Fibroblast of mammary gland (primary cell): ENCODE results near the gene HS3ST4.

ENCODE experiments used
- DNase-seq: peaks from one replicate; pipeline ENCODE4 v3.0.0-alpha.2; 2010; ENCODE audit warnings: low read depth
- H3K4me3 ChIP-seq: 2 replicates; pipeline ENCODE4 v1.5.1; 2011; ENCODE audit warnings: low read depth, mild to moderate bottlenecking, low read length, moderate library complexity; ENCODE audit not compliant: control insufficient read depth
- TF ChIP-seq, protein P1 (sequence below): conservative IDR thresholded peaks from 2 replicates; pipeline ENCODE4 v1.5.1; 2011; ENCODE audit warnings: low read depth, low read length, inconsistent platforms; ENCODE audit not compliant: control insufficient read depth, insufficient read depth

HS3ST4 gene

GRCh38 chr16:25707553-25707952 is 15.8 kb downstream of the HS3ST4 start:
- no peak overlapping the region for H3K4me3 ChIP-seq
- no peak for DNase-seq
- TF ChIP-seq, protein P1, sequence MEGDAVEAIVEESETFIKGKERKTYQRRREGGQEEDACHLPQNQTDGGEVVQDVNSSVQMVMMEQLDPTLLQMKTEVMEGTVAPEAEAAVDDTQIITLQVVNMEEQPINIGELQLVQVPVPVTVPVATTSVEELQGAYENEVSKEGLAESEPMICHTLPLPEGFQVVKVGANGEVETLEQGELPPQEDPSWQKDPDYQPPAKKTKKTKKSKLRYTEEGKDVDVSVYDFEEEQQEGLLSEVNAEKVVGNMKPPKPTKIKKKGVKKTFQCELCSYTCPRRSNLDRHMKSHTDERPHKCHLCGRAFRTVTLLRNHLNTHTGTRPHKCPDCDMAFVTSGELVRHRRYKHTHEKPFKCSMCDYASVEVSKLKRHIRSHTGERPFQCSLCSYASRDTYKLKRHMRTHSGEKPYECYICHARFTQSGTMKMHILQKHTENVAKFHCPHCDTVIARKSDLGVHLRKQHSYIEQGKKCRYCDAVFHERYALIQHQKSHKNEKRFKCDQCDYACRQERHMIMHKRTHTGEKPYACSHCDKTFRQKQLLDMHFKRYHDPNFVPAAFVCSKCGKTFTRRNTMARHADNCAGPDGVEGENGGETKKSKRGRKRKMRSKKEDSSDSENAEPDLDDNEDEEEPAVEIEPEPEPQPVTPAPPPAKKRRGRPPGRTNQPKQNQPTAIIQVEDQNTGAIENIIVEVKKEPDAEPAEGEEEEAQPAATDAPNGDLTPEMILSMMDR = no peak

DNA sequence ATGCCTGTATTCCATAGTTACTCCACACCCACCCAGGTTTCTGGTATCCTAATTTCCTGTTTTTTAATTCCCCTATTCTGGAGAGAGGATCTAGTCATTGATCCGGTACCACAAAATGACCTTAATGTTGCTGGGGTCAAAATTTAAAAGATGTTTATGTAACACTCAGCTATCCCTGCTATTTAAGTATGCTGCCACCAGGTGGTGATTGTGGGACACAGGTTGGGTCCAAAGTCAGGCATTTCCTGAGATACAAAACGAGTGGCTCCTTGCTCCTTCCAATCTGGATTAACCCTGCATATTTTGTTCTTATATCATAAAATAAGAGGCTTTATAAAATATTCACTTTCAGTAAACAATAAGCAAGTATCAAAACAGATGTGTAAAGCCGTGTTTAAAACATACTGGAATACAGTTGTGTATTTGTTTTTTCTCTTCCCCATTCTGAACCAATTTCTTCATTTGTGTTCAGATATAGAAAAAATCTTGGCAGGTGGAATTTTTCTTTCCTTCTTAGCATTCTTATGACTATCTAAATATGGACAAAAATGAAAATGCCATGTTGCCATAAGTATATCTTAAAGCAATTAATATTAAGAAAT is 16.3 kb downstream of the HS3ST4 start:
- TF ChIP-seq, protein P1 = peak; percentile 34
- DNase-seq = peak; percentile 14
- H3K4me3 ChIP-seq = no peak overlapping the region

GRCh38 chr16:25709213-25709612 is 17.5 kb downstream of the HS3ST4 start:
- H3K4me3 ChIP-seq = no peak overlapping the region
- TF ChIP-seq, protein P1 = no peak
- no peak for DNase-seq

GRCh38 chr16:25713785-25714570 is 22.2 kb downstream of the HS3ST4 start:
- DNase-seq = no peak
- TF ChIP-seq, protein P1 = no peak
- no peak overlapping the region for H3K4me3 ChIP-seq

DNA sequence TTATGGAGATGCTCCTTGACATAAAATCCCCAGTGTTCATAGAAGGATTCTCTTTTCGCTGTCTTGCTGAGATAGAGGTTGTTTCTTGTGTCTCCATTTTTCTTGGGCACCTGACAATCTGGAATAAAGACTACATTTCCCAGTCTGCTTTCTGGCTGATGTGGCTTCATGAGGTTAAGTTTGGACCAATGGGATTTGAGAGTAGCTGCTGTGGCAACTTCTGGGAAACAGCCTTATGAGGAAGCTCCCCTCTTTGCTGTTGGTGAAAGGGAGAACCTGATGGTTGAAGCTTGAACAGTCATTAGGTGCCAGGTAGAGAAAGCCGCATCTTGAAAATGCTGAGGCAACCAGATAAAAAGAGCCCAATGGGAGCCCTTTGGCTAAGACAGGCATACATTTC is 24.4 kb downstream of the HS3ST4 start:
- no peak overlapping the region for H3K4me3 ChIP-seq
- TF ChIP-seq, protein P1 = no peak
- DNase-seq = no peak

GRCh38 chr16:25721439-25721838 is 29.7 kb downstream of the HS3ST4 start:
- TF ChIP-seq, protein P1 = no peak
- no peak for DNase-seq
- H3K4me3 ChIP-seq = no peak overlapping the region
